Left ventricle myocardium inferior (tissue), 1 donor: ENCODE measurements around the gene SPATA2. TPM values are rescaled to one million over a fixed set of nuclear protein-coding genes. Genes with fewer than 3 reads are reported as not detected.

Source experiments
- DNase-seq: peaks from one replicate; pipeline ENCODE4 v3.0.0-alpha.2; 2020
- H3K27ac ChIP-seq: fragments of 200-600 bp; replicated peaks from 2 replicates; pipeline ENCODE4 v1.8.0; 2021
- H3K27me3 ChIP-seq: fragments of 200-600 bp; 2 replicates; pipeline ENCODE4 v1.8.0; 2021; ENCODE audit warnings: low read depth
- H3K36me3 ChIP-seq: fragments of 200-600 bp; 2 replicates; pipeline ENCODE4 v1.8.0; 2021
- H3K4me1 ChIP-seq: fragments of 200-600 bp; 2 replicates; pipeline ENCODE4 v1.8.0; 2021
- H3K4me3 ChIP-seq: fragments of 200-600 bp; 2 replicates; pipeline ENCODE4 v1.8.0; 2021; ENCODE audit warnings: mild to moderate bottlenecking, moderate library complexity
- H3K9me3 ChIP-seq: fragments of 200-600 bp; replicated peaks from 2 replicates; pipeline ENCODE4 v1.8.0; 2021
- CTCF ChIP-seq: fragments of 200-600 bp; IDR thresholded peaks from 2 replicates; pipeline ENCODE4 v1.8.0; 2021; ENCODE audit warnings: antibody characterized with exemption, mild to moderate bottlenecking, borderline replicate concordance
- intact Hi-C: fragments of 100-400 bp; cut with micrococcal nuclease; formaldehyde crosslinking; loops from one replicate; pipeline ENCODE4 v1.11.0; 2022
- total RNA-seq: library from RNA; stranded (reverse); fragmentation: NEBNext Ultra II Directional; extraction: Animal tissue kit (Norgen Biotek cat#: 25700); gene quantifications from one replicate; pipeline ENCODE4 v1.2.1, GENCODE V29; 2021
- donor health status: DM: no; HTN: yes; CAD: no; lungs with severe emphysema.

Gene SPATA2
- total RNA-seq, 1 donor from 2014 or later = 7.6 TPM

- H3K4me1 ChIP-seq = no peaks in the 10 kb centered on the region
- no peak for DNase-seq
- no peak for TF ChIP-seq CTCF
- no peaks in the 10 kb centered on the region for H3K27me3 ChIP-seq
- H3K9me3 ChIP-seq = no peaks in the 10 kb centered on the region
- intact Hi-C loops = no loop called here
- no peak overlapping the region for H3K27ac ChIP-seq
- peaks cover 95% of the 10 kb centered on the region for H3K36me3 ChIP-seq
- H3K4me3 ChIP-seq = no peak overlapping the region
Measured at GRCh38 chr20:49951151-49951550, 35.8 kb upstream of the SPATA2 start.

GRCh38 chr20:49948809-49949507 lies 33.6 kb upstream of the SPATA2 start:
- Histone ChIP-seq H3K27me3 (no peaks in the 10 kb centered on the region), H3K4me3 (no peak overlapping the region), H3K36me3 (peaks cover 95% of the 10 kb centered on the region), H3K27ac (no peak overlapping the region), H3K9me3 (no peaks in the 10 kb centered on the region), H3K4me1 (peaks cover 16% of the 10 kb centered on the region)
- TF ChIP-seq CTCF = no peak
- intact Hi-C loops = no loop called here
- no peak for DNase-seq

- H3K36me3 ChIP-seq = peaks cover 92% of the 10 kb centered on the region
- DNase-seq = no peak
- no peak for TF ChIP-seq CTCF
Measured at GRCh38 chr20:49948178-49948577, 32.8 kb upstream of the SPATA2 start.

GRCh38 chr20:49945701-49946477 lies 30.6 kb upstream of the SPATA2 start:
- Histone ChIP-seq H3K27ac (no peak overlapping the region), H3K4me3 (no peak overlapping the region), H3K9me3 (no peaks in the 10 kb centered on the region), H3K27me3 (no peaks in the 10 kb centered on the region), H3K36me3 (peaks cover 90% of the 10 kb centered on the region), H3K4me1 (peaks cover 28% of the 10 kb centered on the region)
- no peak for TF ChIP-seq CTCF
- intact Hi-C loops = no loop called here
- no peak for DNase-seq

More at GRCh38 chr20:49948178-49948577, 32.8 kb upstream of the SPATA2 start:
- intact Hi-C loops = no loop called here
- Histone ChIP-seq H3K9me3 (no peaks in the 10 kb centered on the region), H3K4me3 (no peak overlapping the region), H3K27me3 (no peaks in the 10 kb centered on the region), H3K4me1 (peaks cover 17% of the 10 kb centered on the region), H3K27ac (no peak overlapping the region)

GRCh38 chr20:49945306-49945700 lies 30.0 kb upstream of the SPATA2 start:
- H3K27ac ChIP-seq = no peak overlapping the region
- intact Hi-C loops = no loop called here
- H3K4me1 ChIP-seq = peaks cover 34% of the 10 kb centered on the region
- no peak overlapping the region for H3K4me3 ChIP-seq
- no peak for DNase-seq
- no peaks in the 10 kb centered on the region for H3K27me3 ChIP-seq
- no peaks in the 10 kb centered on the region for H3K9me3 ChIP-seq
- no peak for TF ChIP-seq CTCF
- peaks cover 85% of the 10 kb centered on the region for H3K36me3 ChIP-seq
